GM18873 (cell line): ENCODE results near the gene MORF4L1.
"Not testable (repeated sequence)": the region's sequence is repeated elsewhere in the genome, so short reads cannot be mapped to it uniquely, and the experiment has no call there.

Source experiments
- ATAC-seq: cut with Tn5 transposase; IDR thresholded peaks from one replicate; pipeline ENCODE4 v1.9.1; 2021; ENCODE audit warnings: mild to moderate bottlenecking, moderate library complexity, moderate number of reproducible peaks; ENCODE audit not compliant: unreplicated experiment, low FRiP score

MORF4L1 gene

GRCh38 chr15:78898540-78898939, 25.9 kb downstream of the MORF4L1 start:
- ATAC-seq, result no peak

GRCh38 chr15:78900819-78901533, 28.3 kb downstream of the MORF4L1 start:
- not testable (repeated sequence) for ATAC-seq

GRCh38 chr15:78902281-78903032, 29.8 kb downstream of the MORF4L1 start:
- ATAC-seq, result not testable (repeated sequence)

DNA sequence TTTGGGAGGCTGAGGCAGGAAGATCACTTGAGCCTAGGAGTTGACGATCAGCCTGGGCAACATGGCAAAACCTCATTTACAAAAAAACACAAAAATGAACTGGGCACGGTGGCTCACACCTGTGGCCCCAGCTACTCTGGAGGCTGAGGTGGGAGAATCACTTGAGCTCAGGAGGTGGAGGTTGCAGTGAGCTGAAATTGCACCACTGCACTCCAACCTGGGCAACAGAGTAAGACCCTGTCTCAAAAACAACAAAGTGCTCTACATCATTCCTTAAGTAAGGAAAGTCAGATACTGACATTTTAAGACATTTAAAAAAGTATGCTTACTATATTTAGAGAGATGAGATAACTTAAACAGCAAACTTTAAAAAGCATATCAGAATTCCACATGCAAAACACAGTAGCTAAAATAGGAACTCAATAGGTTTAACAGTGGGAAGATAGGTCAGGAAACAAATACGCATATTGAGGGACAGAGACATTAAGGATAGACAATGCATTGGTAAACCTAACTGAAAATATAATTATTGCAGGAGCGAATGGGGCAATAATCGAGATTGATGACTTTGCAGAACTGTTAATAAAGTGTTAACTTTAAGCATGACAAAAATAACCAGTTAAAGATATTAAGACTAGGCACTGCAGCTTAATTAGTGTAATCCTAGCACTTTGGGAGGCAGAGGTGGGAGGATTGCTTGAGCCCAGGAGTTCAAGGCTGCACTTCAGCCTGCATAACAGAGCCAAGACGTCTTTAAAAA, 32.1 kb downstream of the MORF4L1 start:
- no peak for ATAC-seq

GRCh38 chr15:78906316-78906620, 33.6 kb downstream of the MORF4L1 start:
- ATAC-seq, result no peak

DNA sequence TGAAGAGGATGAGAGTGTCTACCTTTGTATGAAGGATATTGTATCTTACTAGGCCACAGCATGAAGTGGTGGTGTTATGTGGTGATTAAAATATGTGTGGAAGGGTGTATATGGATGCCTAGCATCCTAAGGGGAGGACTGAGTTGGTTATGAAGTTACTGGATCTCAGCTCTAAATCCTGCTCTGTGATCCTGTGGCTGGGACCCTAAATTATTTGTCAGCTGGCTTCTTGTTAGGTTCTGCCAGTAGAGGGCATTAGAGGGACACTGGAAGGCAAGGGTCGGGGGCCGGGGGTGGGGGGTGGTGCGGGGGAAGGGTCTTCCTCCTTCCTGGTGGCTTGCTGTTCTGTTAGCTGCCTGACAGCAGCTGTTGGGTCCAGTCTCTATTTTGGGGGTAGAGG, 34.9 kb downstream of the MORF4L1 start:
- no peak for ATAC-seq

DNA sequence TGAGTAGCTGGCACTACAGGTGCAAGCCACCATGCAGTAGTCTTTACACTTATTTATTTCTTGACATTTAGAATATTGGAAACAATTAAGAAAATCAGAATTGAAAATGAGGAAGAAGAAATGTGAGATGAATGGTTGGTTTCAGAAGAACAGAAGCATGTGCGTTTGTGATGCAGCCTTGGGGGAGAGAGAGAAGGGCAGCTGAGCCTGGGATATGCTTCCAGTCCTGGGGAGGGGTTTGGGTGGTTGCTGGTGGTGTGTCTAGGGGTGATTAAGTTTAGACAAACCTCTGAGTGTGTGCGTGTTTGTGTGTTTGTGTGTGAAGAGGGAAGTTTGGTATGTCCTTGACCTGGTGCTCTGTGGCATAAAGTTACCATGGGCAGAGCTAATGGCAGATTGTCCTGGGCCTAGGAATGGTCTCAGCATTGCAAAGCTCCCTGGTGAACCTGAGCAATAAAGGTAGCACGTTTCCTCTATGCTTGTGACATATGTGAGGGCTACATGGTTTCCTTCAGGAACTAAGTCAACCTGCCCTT, 36.5 kb downstream of the MORF4L1 start:
- no peak for ATAC-seq

DNA sequence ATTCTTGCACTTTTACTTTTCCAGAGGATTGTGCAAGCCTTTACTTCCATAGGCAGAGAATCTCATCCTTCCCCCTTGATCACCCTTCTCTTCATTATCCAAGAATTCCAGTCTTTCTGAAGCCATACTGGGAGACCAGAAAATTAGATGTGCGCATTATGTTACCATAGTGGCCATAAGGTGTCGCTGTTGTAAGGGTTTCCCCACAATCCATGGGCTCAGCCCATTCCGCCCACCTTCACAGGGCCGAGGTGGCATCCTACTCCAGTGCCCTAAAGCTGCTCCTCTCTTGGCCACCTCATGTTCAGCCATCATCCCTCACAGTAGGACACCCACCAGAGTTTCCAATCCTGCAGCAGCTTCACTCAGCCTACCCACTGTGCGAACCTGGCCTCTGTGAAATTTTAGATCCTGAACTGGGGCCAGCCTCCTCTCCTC, 37.1 kb downstream of the MORF4L1 start:
- ATAC-seq, result no peak

GRCh38 chr15:78910271-78910670, 37.6 kb downstream of the MORF4L1 start:
- no peak for ATAC-seq

DNA sequence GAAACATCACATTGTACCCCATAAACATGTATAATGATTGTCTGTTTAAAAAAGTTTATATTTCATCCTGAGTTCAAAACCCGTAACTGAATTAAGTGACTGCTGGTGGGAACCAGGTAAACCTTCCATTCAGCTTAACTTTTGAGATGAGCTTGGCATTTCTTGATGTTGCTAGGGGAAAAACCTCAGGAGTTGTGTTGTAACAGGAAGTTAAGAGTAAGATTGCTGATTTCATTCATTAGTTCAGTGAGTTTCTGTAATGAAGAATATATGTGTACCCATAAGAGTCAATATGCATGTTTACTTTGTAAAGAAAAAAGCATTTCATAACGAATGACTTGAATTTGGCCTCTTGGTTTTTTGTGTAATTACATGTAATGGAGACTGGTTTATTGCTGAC, 39.6 kb downstream of the MORF4L1 start:
- no peak for ATAC-seq

DNA sequence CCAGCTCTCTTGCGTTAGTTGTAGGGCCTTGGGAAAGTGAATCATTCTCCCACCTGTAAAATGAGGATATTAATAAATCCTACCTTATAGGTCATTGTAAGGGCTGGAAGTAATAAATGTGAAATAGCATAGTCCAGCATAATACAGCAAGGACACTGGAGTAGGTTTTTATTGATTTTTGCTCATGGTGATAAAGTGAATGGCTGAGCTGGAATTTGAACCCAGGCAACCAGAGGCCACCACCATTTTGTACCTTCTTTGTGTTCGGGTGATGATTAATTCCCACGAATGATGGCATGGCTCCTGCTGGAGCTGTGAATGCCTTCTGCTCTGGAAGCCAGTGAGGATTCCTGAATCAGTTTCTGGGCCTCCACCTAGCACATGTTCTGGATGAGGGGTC, 40.3 kb downstream of the MORF4L1 start:
- no peak for ATAC-seq

- ATAC-seq, result no peak
Observed at GRCh38 chr15:78914027-78914764, 41.5 kb downstream of the MORF4L1 start.

GRCh38 chr15:78915341-78916087, 42.8 kb downstream of the MORF4L1 start:
- no peak for ATAC-seq

GRCh38 chr15:78916088-78916487, 43.4 kb downstream of the MORF4L1 start:
- ATAC-seq, result no peak

GRCh38 chr15:78917888-78918287, 45.2 kb downstream of the MORF4L1 start:
- ATAC-seq, result no peak

DNA sequence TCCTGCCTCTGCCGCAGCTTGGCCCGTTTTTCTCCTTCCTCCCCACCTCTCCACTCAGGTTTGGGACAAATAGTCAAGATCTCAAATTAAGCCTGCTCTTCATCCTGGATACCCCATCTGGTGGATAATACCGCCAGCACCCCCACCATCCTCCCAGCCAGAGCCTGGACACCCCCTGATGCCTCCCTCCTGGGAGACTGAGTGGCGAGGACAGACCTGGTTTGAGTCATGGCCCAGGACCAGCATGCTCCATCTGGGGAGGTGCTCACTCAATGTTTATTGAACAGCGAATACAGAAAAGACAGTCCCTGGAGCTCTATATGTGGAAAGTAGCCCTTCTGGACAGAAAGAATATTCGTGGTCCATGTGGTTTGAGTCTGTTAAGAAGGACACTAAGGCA, 48.8 kb downstream of the MORF4L1 start:
- no peak for ATAC-seq

DNA sequence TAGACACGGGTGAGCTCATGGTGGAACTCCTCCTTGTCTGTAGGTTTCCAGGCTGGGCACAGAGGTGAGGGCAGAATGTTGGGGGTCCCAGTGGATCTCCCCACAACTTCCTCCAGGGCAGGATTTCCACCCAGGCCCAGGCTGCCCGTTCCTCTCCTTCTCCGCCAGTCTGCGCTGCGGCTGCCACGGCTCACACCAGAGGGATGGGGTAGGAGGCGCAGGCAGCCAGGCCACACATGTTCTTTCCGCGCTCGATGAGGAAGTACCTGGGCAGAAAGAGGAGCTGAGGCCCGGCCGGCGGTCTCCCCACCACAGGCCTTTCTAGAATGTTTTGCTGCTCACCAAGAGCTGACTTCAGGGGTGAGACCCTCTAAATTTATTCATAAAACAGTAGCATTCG, 49.2 kb downstream of the MORF4L1 start:
- ATAC-seq, result no peak

DNA sequence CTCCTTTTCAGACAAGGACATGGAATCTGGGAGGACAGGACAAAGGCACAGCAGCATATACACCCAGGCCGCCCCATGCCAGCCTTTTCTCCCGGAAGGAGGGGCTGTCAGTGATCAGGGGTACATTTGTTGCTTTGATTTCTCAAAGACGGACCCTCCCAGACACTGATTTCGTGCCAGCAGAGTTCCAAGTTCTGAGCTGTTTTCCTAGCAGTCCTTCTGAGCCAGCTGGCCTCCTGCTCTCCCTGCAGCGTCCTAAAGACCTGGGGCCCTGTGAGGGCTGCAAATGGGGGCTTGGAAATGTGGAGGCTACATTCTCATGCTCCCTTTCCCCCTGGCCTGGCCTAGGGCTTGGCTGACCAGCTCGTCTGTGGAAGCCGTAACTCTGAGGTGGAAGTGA, 49.8 kb downstream of the MORF4L1 start:
- ATAC-seq, result no peak

DNA sequence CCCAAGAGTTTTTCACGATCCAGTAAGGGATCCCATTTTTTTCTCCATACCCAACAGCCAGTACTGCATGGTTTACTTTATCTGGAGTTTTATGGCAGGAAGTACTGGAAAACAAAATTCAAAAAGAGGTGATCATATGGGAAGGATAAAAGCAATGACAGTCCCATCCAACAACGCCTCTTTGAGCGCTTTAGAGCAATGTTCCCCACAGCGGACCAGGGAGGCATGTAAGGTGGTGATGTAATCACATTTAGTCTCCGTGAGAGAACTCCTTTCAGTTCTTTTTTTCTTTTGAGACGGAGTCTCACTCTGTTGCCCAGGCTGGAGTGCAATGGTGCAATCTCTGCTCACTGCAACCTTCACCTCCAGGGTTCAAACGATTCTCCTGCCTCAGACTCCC, 50.3 kb downstream of the MORF4L1 start:
- ATAC-seq, result no peak
